HepG2 (cell line): Measurements from ENCODE around the gene TEX9. TPM values are rescaled to one million over a fixed set of nuclear protein-coding genes. Genes with fewer than 3 reads are reported as not detected.

ENCODE experiments used
- ATAC-seq: fragments of 200-7000 bp; cut with Tn5 transposase; 3 replicates; pipeline ENCODE4 v1.9.1; 2020; ENCODE audit warnings: mild to moderate bottlenecking, moderate library complexity
- BruUV-seq: library from RNA; stranded (reverse); fragments of 400-500 nt; replicated peaks from 2 replicates; lab custom pipeline; 2021; lab: Mats Ljungman, UMichigan
- CTCF ChIA-PET: fragments of 300-600 bp; formaldehyde crosslinking; extraction: SDS; loops from one replicate; lab custom pipeline; 2021; ENCODE audit warnings: low total read pairs, inconsistent platforms, low intra/inter-chr PET ratio; lab: Yijun Ruan, JAX
- POLR2A ChIA-PET: fragments of 350-600 bp; sonication (Branson Sonifier 250); formaldehyde crosslinking; loops from one replicate; lab custom pipeline; 2020; ENCODE audit warnings: antibody characterized with exemption, inconsistent platforms; lab: Yijun Ruan, JAX
- DNase-seq: peaks from one replicate; pipeline ENCODE4 v3.0.0-alpha.2; 2015; ENCODE audit warnings: low spot score
- FAIRE-seq: peaks from 3 replicates; lab custom pipeline; 2011; peaks lifted over from hg19 to GRCh38; lab: Jason Lieb, UNC
- H2AFZ ChIP-seq: one replicate; pipeline ENCODE4 v1.6.1; 2011; ENCODE audit warnings: low read length, inconsistent platforms
- H3K27ac ChIP-seq: fragments of 300-600 bp; 3 replicates; pipeline ENCODE4 v1.8.0; 2011; ENCODE audit warnings: mixed run types, mild to moderate bottlenecking, mixed read lengths, low read length, inconsistent platforms; ENCODE audit not compliant: insufficient read depth; ENCODE audit errors: extremely low read length
- H3K27me3 ChIP-seq, 2 experiments: fragments of 200-600 bp in 1 of 2; 2 replicates in 1 of 2; 3 replicates in 1 of 2; pipeline versions ENCODE4 v1.6.0 to v1.8.0; 2011; ENCODE audit warnings: low read length in 2 of 2, mild to moderate bottlenecking in 2 of 2, moderate library complexity in 2 of 2, inconsistent platforms in 1 of 2; ENCODE audit not compliant: insufficient read depth in 2 of 2, control insufficient read depth in 1 of 2
- H3K36me3 ChIP-seq, 2 experiments: fragments of 200-600 bp in 1 of 2; replicated peaks in 1 of 2; 2 replicates in 1 of 2; 3 replicates in 1 of 2; pipeline versions ENCODE4 v1.5.1 to v1.8.0; 2011; ENCODE audit warnings: low read length in 2 of 2, inconsistent platforms in 1 of 2; ENCODE audit not compliant: insufficient read depth in 2 of 2, control insufficient read depth in 1 of 2
- H3K4me1 ChIP-seq: 2 replicates; pipeline ENCODE4 v1.5.1; 2012; ENCODE audit warnings: low read length, inconsistent platforms; ENCODE audit not compliant: insufficient read depth
- H3K4me2 ChIP-seq: 2 replicates; pipeline ENCODE4 v1.6.0; 2011; ENCODE audit warnings: low read depth, low read length, inconsistent platforms
- H3K4me3 ChIP-seq, 3 experiments: fragments of 200-600 bp in 1 of 3; sonication (generic), shearing (Covaris generic) in 1 of 3; replicated peaks in 1 of 3; 2 replicates each; pipeline ENCODE4 v1.5.1; 2011 to 2016; ENCODE audit warnings: low read length in 3 of 3, inconsistent platforms in 2 of 3, low read depth in 2 of 3, mild to moderate bottlenecking in 2 of 3, control low read depth in 1 of 3, mixed read lengths in 1 of 3; ENCODE audit not compliant: insufficient read depth in 1 of 3
- H3K79me2 ChIP-seq: one replicate; pipeline ENCODE4 v1.6.1; 2011; ENCODE audit warnings: low read length, inconsistent platforms; ENCODE audit not compliant: insufficient read depth
- H3K9ac ChIP-seq: 2 replicates; pipeline ENCODE4 v1.6.0; 2011; ENCODE audit warnings: mild to moderate bottlenecking, low read depth, low read length, inconsistent platforms; ENCODE audit not compliant: insufficient read depth
- H3K9me3 ChIP-seq: 2 replicates; pipeline ENCODE4 v1.5.1; 2012; ENCODE audit warnings: mild to moderate bottlenecking, low read length
- H4K20me1 ChIP-seq: 2 replicates; pipeline ENCODE4 v1.6.0; 2011; ENCODE audit warnings: inconsistent platforms, mild to moderate bottlenecking, low read length, moderate library complexity; ENCODE audit not compliant: insufficient read depth
- CBX1 ChIP-seq: IDR thresholded peaks from one replicate; pipeline ENCODE4 v1.6.1; 2016; ENCODE audit warnings: antibody characterized with exemption, low read depth
- NPAS2 ChIP-seq: sonication (generic); formaldehyde crosslinking; IDR thresholded peaks from 2 replicates; pipeline ENCODE4 v1.8.0; 2022; ENCODE audit warnings: mild to moderate bottlenecking, missing genetic modification reagents, borderline replicate concordance
- SCMH1 ChIP-seq: sonication (generic); formaldehyde crosslinking; IDR thresholded peaks from 2 replicates; pipeline ENCODE4 v1.9.0; 2021; ENCODE audit warnings: missing genetic modification reagents, mild to moderate bottlenecking, borderline replicate concordance
- TCF7 ChIP-seq: sonication (generic); IDR thresholded peaks from 2 replicates; pipeline ENCODE4 v1.6.1; 2016; ENCODE audit warnings: antibody characterized with exemption, low read depth
- ZBTB2 ChIP-seq: sonication (generic); formaldehyde crosslinking; IDR thresholded peaks from 2 replicates; pipeline ENCODE4 v1.8.0; 2022; ENCODE audit warnings: low read depth, missing genetic modification reagents
- ZBTB7B ChIP-seq: sonication (generic); formaldehyde crosslinking; IDR thresholded peaks from 2 replicates; pipeline ENCODE4 v1.4.0; 2020; ENCODE audit warnings: missing genetic modification reagents
- ZNF674 ChIP-seq: sonication (generic); formaldehyde crosslinking; IDR thresholded peaks from 2 replicates; pipeline ENCODE4 v1.5.0; 2020; ENCODE audit warnings: low read depth, mild to moderate bottlenecking, missing genetic modification reagents
- ZNF737 ChIP-seq: sonication (generic); formaldehyde crosslinking; IDR thresholded peaks from 2 replicates; pipeline ENCODE4 v1.5.0; 2020; ENCODE audit warnings: missing genetic modification reagents, mild to moderate bottlenecking, borderline replicate concordance
- ZNF850 ChIP-seq: sonication (generic); formaldehyde crosslinking; conservative IDR thresholded peaks from 2 replicates; pipeline ENCODE4 v1.9.0; 2021; ENCODE audit warnings: mild to moderate bottlenecking, missing genetic modification reagents
- ZSCAN29 ChIP-seq: sonication (generic); formaldehyde crosslinking; conservative IDR thresholded peaks from 2 replicates; pipeline ENCODE4 v1.4.0; 2020; ENCODE audit warnings: mild to moderate bottlenecking, missing genetic modification reagents
- WGBS: methylation state at CpG from one replicate; pipeline ENCODE4 v1.1.6; 2017; ENCODE audit warnings: low lambda C conversion rate; 5-methylcytosine and 5-hydroxymethylcytosine counted together
- in situ Hi-C: cut with HindIII; loops from 2 replicates; pipeline ENCODE4 v1.10.0; 2017; ENCODE audit warnings: low pct_unique_long_range_greater_than_20kb; ENCODE audit not compliant: extremely low pct_ligation_motif_present
- intact Hi-C: fragments of 100-400 bp; cut with micrococcal nuclease; formaldehyde crosslinking; loops from one replicate; pipeline ENCODE4 v1.10.0; 2022; ENCODE audit not compliant: unreplicated experiment
- polyA plus RNA-seq, 8 experiments: library from polyadenylated mRNA; depleted of rRNA in 3 of 8; stranded (reverse) in 7 of 8; unstranded in 1 of 8; fragments of >200 nt; fragmentation: Illumina TruSeq in 4 of 8; extraction: Trizol in 4 of 8; gene quantifications; 2 replicates each; pipeline versions ENCODE4 v1.2.1 to v1.2.3, GENCODE V29; 2011 to 2016; ENCODE audit warnings: low read depth in 4 of 8, missing spikeins in 1 of 8, mixed read lengths in 1 of 8; ENCODE audit not compliant: insufficient read depth in 1 of 8
- total RNA-seq, 5 experiments: library from RNA; depleted of rRNA; stranded (reverse); fragments of >200 nt; fragmentation: Illumina TruSeq; extraction: Trizol; gene quantifications; 2 replicates each; pipeline ENCODE4 v1.2.3, GENCODE V29; 2016; ENCODE audit warnings: low read depth in 1 of 5
- TF ChIP-seq, protein P1 (sequence below): sonication (generic); formaldehyde crosslinking; IDR thresholded peaks from 2 replicates; pipeline ENCODE4 v1.4.0; 2020; ENCODE audit warnings: missing genetic modification reagents
- TF ChIP-seq, protein P2 (sequence below): sonication (generic); formaldehyde crosslinking; IDR thresholded peaks from 2 replicates; pipeline ENCODE4 v1.4.0; 2020; ENCODE audit warnings: missing genetic modification reagents

The TEX9 gene
- total and polyA plus RNA-seq, 2 of the 13 experiments (the other 11 are each of a cell fraction or from before 2014, with no cell fraction given) = 0.82 to 6.9 TPM

DNA sequence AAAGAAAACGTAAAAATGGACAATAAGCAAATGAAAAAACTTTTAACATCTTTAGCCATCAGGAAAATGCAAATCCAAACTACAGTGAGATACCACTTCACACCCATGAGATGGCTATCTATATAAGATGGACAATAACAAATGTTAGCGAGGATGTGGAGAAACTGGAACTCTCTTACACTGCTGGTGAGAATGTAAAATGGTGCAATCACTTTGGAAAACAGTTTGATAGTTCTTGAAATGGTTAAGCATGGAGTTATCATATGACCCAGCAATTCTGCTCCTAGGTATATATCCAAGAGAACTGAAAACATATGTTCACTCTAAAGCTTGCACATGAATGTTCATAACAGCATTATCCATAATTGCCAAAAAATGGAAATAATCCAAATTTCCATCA, 21.3 kb upstream of the TEX9 start:
- H3K27me3 ChIP-seq = no peaks in the 10 kb centered on the region; a peak in 1 of 5 replicates
- no peaks in the 10 kb centered on the region for H3K36me3 ChIP-seq
- ATAC-seq (no peak), DNase-seq (no peak), FAIRE-seq (no peak)
- no TSS peak for BruUV-seq
- no peak overlapping the region for H3K4me2 ChIP-seq
- no peaks in the 10 kb centered on the region for H3K79me2 ChIP-seq
- H2AFZ ChIP-seq = no peak overlapping the region
- H3K27ac ChIP-seq = no peak overlapping the region
- H3K9ac ChIP-seq = no peak overlapping the region
- ChIA-PET POLR2A (no interaction called here), CTCF (no interaction called here)
- H3K4me1 ChIP-seq = no peaks in the 10 kb centered on the region
- TF ChIP-seq CBX1 = no peak
- TF ChIP-seq ZNF674 (CRISPR knock-in tag) = no peak
- no peak for TF ChIP-seq SCMH1 (CRISPR knock-in tag)
- TF ChIP-seq ZBTB7B (CRISPR knock-in tag) = no peak
- TF ChIP-seq NPAS2 (CRISPR knock-in tag) = no peak
- TF ChIP-seq ZNF737 (CRISPR knock-in tag) = no peak
- TF ChIP-seq TCF7 = no peak
- TF ChIP-seq ZBTB2 (CRISPR knock-in tag) = no peak
- no peaks in the 10 kb centered on the region for H3K9me3 ChIP-seq
- intact Hi-C loops (no loop called here), in situ Hi-C loops (no loop called here)
- H4K20me1 ChIP-seq = no peaks in the 10 kb centered on the region
- WGBS = 2% methylated on average over 2 of the region's 2 CpGs
- H3K4me3 ChIP-seq = no peak overlapping the region

DNA sequence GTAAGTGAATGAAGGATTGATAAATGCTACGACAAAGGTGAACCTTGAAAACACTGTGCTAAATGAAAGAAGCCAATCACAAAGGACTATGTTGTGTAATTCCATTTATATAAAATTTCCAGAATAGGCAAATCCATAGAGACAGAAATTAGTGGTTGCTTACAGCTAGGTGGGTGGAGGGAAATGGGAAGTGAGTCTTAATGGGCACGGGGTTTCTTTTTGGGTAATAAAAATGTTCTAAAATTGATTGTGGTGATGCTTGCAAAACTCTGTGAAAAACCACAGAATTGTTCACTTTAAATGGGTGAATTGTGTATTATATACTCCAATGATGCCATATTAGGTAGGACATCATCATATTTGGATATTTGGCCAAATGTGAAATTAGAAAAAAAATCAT, 20.9 kb upstream of the TEX9 start:
- Histone ChIP-seq H3K4me2 (no peak overlapping the region), H3K9me3 (no peaks in the 10 kb centered on the region), H3K27me3 (no peaks in the 10 kb centered on the region; a peak in 1 of 5 replicates), H4K20me1 (no peaks in the 10 kb centered on the region), H3K4me1 (no peaks in the 10 kb centered on the region), H3K79me2 (no peaks in the 10 kb centered on the region), H3K27ac (no peak overlapping the region), H3K36me3 (no peaks in the 10 kb centered on the region), H2AFZ (no peak overlapping the region), H3K4me3 (no peak overlapping the region), H3K9ac (no peak overlapping the region)
- FAIRE-seq (no peak), ATAC-seq (no peak), DNase-seq (no peak)
- 20% methylated on average over 2 of the region's 2 CpGs for WGBS
- in situ Hi-C loops = no loop called here
- ChIA-PET CTCF (no interaction called here), POLR2A (no interaction called here)
- no TSS peak for BruUV-seq
- intact Hi-C loops = no loop called here
- TF ChIP-seq, protein P1, sequence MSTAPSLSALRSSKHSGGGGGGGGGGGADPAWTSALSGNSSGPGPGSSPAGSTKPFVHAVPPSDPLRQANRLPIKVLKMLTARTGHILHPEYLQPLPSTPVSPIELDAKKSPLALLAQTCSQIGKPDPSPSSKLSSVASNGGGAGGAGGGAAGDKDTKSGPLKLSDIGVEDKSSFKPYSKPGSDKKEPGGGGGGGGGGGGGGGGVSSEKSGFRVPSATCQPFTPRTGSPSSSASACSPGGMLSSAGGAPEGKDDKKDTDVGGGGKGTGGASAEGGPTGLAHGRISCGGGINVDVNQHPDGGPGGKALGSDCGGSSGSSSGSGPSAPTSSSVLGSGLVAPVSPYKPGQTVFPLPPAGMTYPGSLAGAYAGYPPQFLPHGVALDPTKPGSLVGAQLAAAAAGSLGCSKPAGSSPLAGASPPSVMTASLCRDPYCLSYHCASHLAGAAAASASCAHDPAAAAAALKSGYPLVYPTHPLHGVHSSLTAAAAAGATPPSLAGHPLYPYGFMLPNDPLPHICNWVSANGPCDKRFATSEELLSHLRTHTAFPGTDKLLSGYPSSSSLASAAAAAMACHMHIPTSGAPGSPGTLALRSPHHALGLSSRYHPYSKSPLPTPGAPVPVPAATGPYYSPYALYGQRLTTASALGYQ = no peak
- no peak for TF ChIP-seq ZNF850 (CRISPR knock-in tag)
- TF ChIP-seq, protein P2, sequence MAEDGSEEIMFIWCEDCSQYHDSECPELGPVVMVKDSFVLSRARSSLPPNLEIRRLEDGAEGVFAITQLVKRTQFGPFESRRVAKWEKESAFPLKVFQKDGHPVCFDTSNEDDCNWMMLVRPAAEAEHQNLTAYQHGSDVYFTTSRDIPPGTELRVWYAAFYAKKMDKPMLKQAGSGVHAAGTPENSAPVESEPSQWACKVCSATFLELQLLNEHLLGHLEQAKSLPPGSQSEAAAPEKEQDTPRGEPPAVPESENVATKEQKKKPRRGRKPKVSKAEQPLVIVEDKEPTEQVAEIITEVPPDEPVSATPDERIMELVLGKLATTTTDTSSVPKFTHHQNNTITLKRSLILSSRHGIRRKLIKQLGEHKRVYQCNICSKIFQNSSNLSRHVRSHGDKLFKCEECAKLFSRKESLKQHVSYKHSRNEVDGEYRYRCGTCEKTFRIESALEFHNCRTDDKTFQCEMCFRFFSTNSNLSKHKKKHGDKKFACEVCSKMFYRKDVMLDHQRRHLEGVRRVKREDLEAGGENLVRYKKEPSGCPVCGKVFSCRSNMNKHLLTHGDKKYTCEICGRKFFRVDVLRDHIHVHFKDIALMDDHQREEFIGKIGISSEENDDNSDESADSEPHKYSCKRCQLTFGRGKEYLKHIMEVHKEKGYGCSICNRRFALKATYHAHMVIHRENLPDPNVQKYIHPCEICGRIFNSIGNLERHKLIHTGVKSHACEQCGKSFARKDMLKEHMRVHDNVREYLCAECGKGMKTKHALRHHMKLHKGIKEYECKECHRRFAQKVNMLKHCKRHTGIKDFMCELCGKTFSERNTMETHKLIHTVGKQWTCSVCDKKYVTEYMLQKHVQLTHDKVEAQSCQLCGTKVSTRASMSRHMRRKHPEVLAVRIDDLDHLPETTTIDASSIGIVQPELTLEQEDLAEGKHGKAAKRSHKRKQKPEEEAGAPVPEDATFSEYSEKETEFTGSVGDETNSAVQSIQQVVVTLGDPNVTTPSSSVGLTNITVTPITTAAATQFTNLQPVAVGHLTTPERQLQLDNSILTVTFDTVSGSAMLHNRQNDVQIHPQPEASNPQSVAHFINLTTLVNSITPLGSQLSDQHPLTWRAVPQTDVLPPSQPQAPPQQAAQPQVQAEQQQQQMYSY (CRISPR knock-in tag) = no peak
- TF ChIP-seq ZSCAN29 (CRISPR knock-in tag) = no peak
